GM18499 (cell line): ENCODE results near the gene PIGC.
"Not testable (repeated sequence)": the region's sequence is repeated elsewhere in the genome, so short reads cannot be mapped to it uniquely, and the experiment has no call there.

Experiments used
- ATAC-seq: cut with Tn5 transposase; IDR thresholded peaks from one replicate; pipeline ENCODE4 v1.9.1; 2021; ENCODE audit warnings: moderate number of reproducible peaks; ENCODE audit not compliant: insufficient read depth, unreplicated experiment

PIGC gene

GRCh38 chr1:172467446-172467845 lies 23.6 kb upstream of the PIGC start:
- no peak for ATAC-seq

GRCh38 chr1:172466795-172467407 lies 23.0 kb upstream of the PIGC start:
- ATAC-seq = no peak

GRCh38 chr1:172465617-172466016 lies 21.7 kb upstream of the PIGC start:
- ATAC-seq = no peak

GRCh38 chr1:172460887-172461315 lies 17.0 kb upstream of the PIGC start:
- no peak for ATAC-seq

DNA sequence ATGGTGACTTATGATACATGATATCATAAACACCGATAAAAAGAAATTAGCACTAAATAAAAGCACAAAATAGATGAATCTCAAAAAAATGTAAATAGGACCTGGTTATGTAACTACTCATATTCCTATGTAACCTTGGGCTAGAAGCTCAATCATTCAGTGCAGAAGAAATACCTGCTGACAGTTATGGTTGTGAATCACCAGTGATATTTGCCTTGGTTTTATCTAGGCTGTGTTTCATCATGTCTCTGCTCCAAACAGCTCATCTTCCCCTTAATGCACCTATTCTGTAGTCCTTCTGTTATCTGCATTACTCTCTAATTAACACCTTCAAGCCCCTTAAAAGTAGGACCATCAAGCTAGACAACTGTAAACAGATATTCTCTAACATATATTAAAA lies 16.3 kb upstream of the PIGC start:
- no peak for ATAC-seq

DNA sequence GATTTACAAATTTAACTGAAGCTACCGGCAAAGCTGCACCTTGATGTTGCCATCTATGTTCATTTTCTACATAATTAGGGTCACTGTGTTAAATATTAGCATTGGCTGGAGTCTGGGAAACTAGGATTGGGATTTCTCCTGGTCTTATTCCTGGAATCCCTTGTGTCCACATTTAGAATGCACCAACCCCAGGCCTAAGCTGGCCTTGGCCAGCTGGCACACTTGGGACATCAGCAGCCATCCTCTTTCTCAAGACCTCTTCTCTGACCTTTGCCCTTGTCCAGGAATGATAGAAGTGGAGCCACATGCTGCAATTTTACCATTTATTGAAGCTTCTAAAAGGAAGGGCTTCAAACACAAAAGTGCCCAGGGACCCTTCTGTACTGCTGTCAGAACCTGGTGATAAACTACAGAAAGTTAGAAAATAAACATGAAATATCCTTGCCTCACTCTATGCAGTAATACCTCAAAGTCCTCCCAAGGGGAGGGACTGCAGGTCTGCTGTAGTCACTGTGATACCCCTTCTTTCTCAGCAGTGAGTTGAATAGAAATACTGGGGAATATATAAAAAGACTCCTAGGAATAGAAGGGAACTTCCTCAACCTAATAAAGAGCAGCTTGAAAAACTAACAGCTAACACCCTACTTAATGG lies 13.7 kb upstream of the PIGC start:
- ATAC-seq = no peak

DNA sequence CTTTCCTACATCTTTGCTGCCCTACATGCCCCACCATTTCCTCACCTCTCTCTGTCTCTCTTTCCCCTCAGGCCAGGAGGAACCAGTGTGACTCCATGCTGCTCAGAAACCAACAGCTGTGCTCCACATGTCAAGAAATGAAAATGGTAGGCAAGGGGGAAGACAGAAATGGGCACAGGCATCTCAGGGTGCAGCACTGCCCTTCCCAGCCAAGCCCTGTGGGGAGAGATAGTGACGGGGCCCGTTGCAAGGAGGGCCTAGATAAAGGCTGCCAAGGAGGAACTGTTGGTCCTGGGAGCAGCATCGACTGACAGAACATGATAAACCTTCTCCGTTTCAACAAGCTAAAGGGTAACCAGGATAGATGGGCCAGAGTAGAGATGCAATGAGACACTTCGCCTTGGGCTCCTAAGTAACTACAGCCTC lies 12.5 kb upstream of the PIGC start:
- no peak for ATAC-seq

DNA sequence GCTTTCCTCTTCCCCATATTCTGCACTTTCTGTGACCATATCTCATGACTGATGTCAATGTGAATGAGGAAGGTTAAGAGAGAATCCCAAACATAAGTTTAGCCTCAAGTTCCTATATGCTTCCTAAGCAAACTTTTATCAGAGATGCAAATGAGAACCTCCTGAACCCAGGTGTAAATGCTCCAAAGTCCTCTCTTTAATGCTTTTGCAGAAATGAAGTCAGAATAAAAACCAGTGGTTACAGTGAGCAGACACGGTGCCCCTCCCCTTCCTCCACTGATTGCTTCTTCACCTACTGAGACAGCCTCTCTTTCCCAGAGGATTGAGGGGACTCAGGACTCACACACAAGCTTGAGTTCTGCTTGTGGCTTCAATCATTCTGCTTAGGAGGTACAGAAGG lies 11.6 kb upstream of the PIGC start:
- ATAC-seq = no peak

DNA sequence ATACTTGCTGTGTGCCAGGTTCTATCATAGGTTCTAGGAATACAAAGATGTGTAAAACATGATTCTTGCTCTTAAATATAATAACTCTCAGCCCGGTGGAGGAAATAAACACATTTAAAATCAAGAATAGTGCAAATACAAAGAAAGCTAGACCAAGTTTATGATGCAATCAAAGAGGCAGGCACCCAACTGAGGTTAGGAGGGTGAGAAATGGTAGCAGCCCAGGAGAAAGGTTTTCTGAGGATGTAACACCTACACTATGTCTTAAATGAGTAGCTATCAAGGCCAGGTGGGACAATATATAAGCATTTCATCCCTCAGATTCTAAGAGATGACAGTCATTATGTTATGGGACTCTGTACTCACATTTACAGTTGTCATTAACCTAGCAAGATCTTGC lies 9.7 kb upstream of the PIGC start:
- no peak for ATAC-seq

- no peak for ATAC-seq
These were observed 9.3 kb upstream of the PIGC start for GRCh38 chr1:172453153-172453545.

GRCh38 chr1:172452536-172453152 lies 8.8 kb upstream of the PIGC start:
- no peak for ATAC-seq

DNA sequence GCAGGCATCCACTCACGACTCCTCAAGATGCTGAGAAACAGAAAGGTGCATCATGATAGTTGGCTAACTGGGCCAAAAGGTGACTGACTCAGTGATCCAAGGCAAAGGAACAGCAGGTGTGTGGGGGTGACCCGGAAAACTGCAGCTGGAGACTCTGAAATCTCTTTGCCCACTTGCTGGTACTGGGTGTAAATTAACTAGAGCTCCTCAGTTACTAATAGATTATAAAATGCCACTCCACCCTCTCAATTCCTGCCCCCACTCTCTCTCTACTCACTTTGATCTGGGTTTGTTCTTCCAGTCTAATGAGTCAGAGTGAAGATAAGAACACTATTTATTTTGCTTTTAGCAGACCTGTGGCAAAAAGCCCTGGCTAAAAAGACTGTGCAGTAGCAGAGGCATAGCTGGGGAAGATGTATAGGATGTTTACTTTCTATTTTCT lies 7.2 kb upstream of the PIGC start:
- ATAC-seq = no peak

- ATAC-seq = no peak
These were observed 6.6 kb upstream of the PIGC start for GRCh38 chr1:172450524-172450885.

- no peak for ATAC-seq
These were observed 6.0 kb upstream of the PIGC start for GRCh38 chr1:172449585-172450523.

DNA sequence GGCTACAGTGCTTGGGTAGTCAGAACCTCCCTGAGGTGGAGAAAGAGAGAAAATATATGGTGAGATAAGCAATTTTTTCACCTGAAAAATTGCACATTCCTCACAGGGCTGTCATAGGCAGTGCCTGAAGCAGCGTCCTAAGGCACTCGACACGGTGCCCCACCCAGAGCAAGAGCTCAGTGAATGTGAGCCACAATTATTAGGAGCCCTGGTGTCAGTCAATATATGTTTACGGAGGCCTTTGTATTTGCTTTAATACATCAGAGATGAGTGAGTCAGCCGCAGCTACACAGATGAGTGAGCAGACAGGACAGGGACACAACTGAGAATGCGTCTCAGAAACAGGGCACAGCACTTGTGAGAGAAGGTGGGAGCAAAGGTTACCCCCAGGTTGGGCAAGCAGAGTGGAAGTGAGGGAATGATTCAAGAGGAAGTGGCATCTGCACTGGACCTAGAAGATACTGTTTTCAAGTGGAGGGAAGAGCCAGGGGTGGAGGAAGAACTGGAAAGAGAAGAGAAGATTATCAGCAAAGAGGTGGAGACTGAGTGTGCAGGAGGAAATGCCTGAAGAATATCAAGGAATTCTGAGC lies 5.2 kb upstream of the PIGC start:
- no peak for ATAC-seq

DNA sequence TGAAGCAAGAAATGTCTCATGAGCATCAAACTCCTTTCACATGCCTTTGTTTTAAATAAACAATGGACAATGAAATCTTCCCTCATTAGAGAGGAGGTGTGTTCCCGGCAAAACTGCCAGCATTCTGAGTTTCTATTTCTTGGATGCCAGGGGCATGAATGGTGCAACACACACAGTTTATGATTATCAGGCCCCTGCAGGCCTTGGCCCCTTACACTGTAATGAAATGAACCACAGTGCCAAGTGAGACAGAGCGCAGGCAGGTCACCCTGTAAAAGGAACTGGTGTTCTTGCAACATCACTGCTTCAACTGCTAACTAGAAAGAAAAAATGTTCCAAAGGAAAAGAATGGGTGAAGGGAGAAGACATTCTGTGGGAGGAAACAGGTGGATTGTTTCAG lies 3.8 kb upstream of the PIGC start:
- no peak for ATAC-seq

DNA sequence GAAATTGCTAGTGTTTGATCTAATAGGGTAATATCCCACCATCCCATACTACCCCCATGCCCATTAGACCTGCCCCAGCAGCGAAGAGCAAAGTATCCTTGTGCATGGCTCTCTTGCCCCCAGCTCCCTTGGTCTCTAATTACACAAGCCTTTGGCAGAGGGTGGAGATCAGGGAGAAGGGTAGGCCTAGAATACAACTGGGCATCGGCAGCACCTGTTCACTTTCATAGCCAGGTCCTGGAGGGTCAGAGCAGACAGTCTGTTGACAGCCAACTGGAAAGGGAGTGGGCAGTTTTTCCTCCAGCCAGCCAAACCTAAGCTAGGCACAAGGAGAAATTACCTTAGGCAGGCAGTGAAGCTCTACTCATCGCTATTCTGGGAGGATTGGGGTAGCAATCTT lies 2.7 kb upstream of the PIGC start:
- no peak for ATAC-seq

GRCh38 chr1:172442843-172443565 lies 865 bp downstream of the PIGC start:
- no peak for ATAC-seq

DNA sequence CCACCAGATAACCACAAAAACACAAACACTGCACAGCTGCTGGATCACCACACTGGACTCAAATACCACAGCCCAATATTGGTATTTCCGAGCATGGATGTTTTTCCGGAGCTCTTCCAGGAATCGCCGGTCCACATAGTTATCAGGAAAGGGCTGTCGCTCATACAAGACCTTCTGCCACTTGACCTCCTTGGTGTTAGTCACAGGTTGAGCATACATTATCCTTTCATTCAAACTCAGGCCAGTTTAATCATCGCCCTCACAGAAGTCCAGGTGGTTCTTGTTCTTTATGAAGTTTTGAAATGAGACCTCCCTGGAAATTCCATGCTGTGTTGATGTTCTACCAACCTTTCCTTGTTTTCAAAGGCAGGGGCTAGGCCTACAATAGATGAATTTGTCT lies 1.5 kb downstream of the PIGC start:
- no peak for ATAC-seq

GRCh38 chr1:172437183-172437582 lies 6.7 kb downstream of the PIGC start:
- not testable (repeated sequence) for ATAC-seq
